DMS53 treated with DMSO at 0.1 percent for 48 hours (cell line): ENCODE measurements around the gene KRTAP10-5.

Experiments
- DNase-seq: peaks from one replicate; lab custom pipeline; 2025; ENCODE audit not compliant: unreplicated experiment; lab: John Stamatoyannopoulos, UW

Gene KRTAP10-5

GRCh38 chr21:44530903-44531605 is 49.4 kb downstream of the KRTAP10-5 start:
- DNase-seq = no peak

DNA sequence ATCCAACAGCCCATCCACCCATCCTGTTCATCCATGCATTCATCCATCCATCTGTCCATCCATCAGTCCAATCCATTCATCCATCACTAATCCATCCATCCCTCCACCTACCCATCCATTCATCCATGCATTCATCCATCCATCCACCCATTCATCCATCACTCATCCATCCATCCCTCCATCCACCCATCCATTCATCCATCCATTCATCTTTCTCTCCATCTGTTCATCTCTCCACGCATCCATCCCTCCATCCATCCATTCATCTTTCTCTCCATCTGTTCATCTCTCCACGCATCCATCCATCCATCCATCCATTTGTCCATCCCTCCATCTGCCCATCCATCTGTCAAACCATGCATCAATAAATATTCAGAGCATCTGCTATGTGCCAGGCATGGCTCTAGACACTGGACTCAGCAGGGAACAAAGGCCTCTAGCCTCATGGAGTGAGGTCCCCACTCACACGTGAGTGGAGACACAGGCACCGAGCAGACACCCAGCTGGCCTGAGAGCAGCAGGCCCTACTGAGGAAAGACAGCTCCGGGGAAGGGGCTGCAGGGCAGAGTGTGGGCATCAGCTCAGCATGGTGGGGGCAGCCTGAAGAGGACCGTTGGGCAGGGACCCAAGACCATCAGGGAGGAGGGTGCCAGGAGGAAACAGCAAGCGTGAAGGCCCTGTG is 50.0 kb downstream of the KRTAP10-5 start:
- DNase-seq = no peak

- DNase-seq = no peak
Observed at GRCh38 chr21:44529503-44530125, 50.8 kb downstream of the KRTAP10-5 start.
